DOHH2 (cell line): ENCODE measurements around the gene WDR33.

Experiments used
- H3F3A ChIP-seq: fragments of 200-600 bp; sonication (generic), shearing (Covaris generic); 2 replicates; pipeline ENCODE4 v1.6.0; 2016; ENCODE audit warnings: antibody characterized with exemption, mild to moderate bottlenecking; ENCODE audit not compliant: control insufficient read depth, insufficient read depth
- H3K27ac ChIP-seq: fragments of 200-600 bp; sonication (generic); 2 replicates; pipeline ENCODE4 v1.5.1; 2014; ENCODE audit warnings: low read depth, mild to moderate bottlenecking, low read length, moderate library complexity
- H3K27me3 ChIP-seq: fragments of 200-600 bp; sonication (generic); 2 replicates; pipeline ENCODE4 v1.6.1; 2014; ENCODE audit warnings: mild to moderate bottlenecking, low read length, mixed read lengths; ENCODE audit not compliant: control insufficient read depth
- H3K36me3 ChIP-seq: fragments of 200-600 bp; sonication (generic); 2 replicates; pipeline ENCODE4 v1.6.1; 2014; ENCODE audit warnings: mild to moderate bottlenecking, low read length, moderate library complexity, mixed read lengths; ENCODE audit not compliant: control insufficient read depth
- H3K4me1 ChIP-seq: fragments of 200-600 bp; sonication (generic); 2 replicates; pipeline ENCODE4 v1.6.1; 2014; ENCODE audit warnings: mild to moderate bottlenecking, low read length, mixed read lengths; ENCODE audit not compliant: control insufficient read depth
- H3K4me2 ChIP-seq: fragments of 200-600 bp; sonication (generic); 2 replicates; pipeline ENCODE4 v1.6.0; 2014; ENCODE audit warnings: mild to moderate bottlenecking, low read length, moderate library complexity
- H3K4me3 ChIP-seq: fragments of 200-600 bp; sonication (generic); 2 replicates; pipeline ENCODE4 v1.5.1; 2014; ENCODE audit warnings: mild to moderate bottlenecking, low read length, mixed read lengths
- H3K79me2 ChIP-seq: fragments of 200-600 bp; sonication (generic); 2 replicates; pipeline ENCODE4 v1.6.1; 2014; ENCODE audit warnings: mild to moderate bottlenecking, low read length, mixed read lengths; ENCODE audit not compliant: control insufficient read depth
- H3K9me2 ChIP-seq: fragments of 200-600 bp; sonication (generic); replicated peaks from 2 replicates; pipeline ENCODE4 v1.6.1; 2014; ENCODE audit warnings: mild to moderate bottlenecking, low read length, mixed read lengths; ENCODE audit not compliant: control insufficient read depth
- H3K9me3 ChIP-seq: fragments of 200-600 bp; sonication (generic); 2 replicates; pipeline ENCODE4 v1.6.1; 2014; ENCODE audit warnings: antibody characterized with exemption, low read length, mixed read lengths; ENCODE audit not compliant: control insufficient read depth, insufficient read depth
- H4K20me1 ChIP-seq: fragments of 200-600 bp; sonication (generic); 2 replicates; pipeline ENCODE4 v1.6.0; 2014; ENCODE audit warnings: low read depth, mild to moderate bottlenecking, antibody characterized with exemption, low read length, moderate library complexity; ENCODE audit not compliant: control insufficient read depth, insufficient read depth
- EZH2phosphoT487 ChIP-seq: fragments of 200-600 bp; sonication (generic); IDR thresholded peaks from 2 replicates; pipeline ENCODE4 v1.6.1; 2017; ENCODE audit warnings: borderline replicate concordance, mild to moderate bottlenecking, antibody characterized with exemption, low read length, moderate library complexity, mixed read lengths
- TF ChIP-seq, protein P1 (sequence below): fragments of 200-600 bp; sonication (generic); IDR thresholded peaks from one replicate; pipeline ENCODE4 v1.5.1; 2014; ENCODE audit warnings: antibody characterized with exemption, mild to moderate bottlenecking, low read depth, low read length; ENCODE audit not compliant: poor library complexity, severe bottlenecking

WDR33 gene

DNA sequence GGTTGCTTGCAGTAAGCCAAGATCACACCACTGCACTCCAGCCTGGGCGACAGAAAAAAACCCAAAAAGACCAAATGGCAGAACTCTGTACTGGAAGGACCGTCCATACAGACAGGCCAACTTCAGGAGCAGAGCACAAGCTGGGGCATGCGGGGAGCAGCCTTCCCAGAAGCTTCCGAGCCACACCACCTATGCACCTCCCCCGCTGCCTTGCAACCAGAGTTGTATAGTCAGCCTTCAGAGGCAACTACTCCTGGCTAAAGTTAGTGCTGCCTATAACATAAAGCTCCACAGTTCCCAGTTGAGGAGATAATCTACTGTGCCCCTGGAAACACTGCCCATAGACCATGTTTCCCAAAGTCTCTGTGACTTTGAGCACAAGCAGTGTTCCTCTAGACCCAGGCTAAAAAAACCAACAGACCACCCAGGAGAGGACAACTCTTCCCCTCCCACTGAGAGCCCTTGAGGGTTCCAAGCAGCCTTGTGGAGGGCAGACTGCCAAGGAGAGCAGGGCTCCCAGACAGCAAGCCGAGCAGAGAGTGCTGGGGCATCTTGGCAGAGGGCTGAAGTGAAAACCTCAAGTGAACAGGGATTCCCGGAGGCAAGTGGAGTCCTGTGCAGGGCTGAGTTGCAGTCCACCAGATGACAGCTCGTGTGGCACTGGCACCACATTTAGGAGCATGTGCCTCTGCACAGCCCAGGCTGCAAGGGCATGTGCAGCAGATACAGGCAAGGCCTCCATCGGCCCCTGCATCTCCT lies 102.9 kb downstream of the WDR33 start:
- no peak for TF ChIP-seq EZH2phosphoT487
- TF ChIP-seq, protein P1, sequence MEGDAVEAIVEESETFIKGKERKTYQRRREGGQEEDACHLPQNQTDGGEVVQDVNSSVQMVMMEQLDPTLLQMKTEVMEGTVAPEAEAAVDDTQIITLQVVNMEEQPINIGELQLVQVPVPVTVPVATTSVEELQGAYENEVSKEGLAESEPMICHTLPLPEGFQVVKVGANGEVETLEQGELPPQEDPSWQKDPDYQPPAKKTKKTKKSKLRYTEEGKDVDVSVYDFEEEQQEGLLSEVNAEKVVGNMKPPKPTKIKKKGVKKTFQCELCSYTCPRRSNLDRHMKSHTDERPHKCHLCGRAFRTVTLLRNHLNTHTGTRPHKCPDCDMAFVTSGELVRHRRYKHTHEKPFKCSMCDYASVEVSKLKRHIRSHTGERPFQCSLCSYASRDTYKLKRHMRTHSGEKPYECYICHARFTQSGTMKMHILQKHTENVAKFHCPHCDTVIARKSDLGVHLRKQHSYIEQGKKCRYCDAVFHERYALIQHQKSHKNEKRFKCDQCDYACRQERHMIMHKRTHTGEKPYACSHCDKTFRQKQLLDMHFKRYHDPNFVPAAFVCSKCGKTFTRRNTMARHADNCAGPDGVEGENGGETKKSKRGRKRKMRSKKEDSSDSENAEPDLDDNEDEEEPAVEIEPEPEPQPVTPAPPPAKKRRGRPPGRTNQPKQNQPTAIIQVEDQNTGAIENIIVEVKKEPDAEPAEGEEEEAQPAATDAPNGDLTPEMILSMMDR = no peak
- no peaks in the 10 kb centered on the region for H3K9me3 ChIP-seq
- no peak overlapping the region for H3K4me2 ChIP-seq
- no peaks in the 10 kb centered on the region for H4K20me1 ChIP-seq
- H3K27ac ChIP-seq = no peak overlapping the region
- peaks cover 22% of the 10 kb centered on the region for H3K79me2 ChIP-seq
- H3K36me3 ChIP-seq = peaks cover 81% of the 10 kb centered on the region
- no peak overlapping the region for H3K4me3 ChIP-seq
- no peaks in the 10 kb centered on the region for H3K27me3 ChIP-seq
- H3K9me2 ChIP-seq = no peaks in the 10 kb centered on the region
- H3K4me1 ChIP-seq = peaks cover 16% of the 10 kb centered on the region
- peaks cover 18% of the 10 kb centered on the region for H3F3A ChIP-seq

DNA sequence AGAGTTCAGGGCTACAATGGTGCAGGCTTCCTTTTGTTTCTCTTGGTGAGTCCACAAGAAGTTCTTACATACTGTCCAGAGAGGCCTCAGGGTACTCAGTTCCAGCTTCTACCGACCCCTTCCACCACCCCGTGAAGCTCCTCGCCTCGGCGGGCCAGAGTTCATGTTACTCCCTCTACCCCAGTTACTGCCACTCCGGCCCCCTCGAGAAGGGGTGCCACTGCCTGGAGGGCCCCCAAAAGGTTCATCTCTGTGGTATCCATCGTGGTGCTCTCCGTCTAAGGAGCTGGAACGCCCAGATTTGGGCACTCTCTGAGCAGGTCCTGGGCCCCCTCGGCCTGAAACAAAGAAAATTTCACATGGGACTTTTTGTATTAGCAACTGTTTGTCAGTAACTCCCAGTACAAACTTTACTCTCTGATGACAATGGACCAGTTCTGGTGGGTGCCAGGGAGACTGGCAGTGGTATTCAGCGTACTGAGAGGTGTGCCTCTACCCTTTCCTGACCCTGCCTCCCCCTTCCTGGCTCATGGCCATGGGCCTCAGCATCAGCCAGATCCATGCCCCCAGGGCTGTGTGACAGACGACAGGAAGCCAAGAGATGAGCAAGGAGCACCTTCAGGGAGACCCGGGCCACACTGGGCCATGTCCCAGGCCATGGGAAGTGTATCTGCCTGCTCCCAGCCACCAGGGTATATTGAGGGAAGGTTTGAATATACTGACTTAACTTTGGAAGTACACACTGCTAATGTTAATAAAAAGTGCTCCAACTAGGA lies 104.6 kb downstream of the WDR33 start:
- peaks cover 83% of the 10 kb centered on the region for H3K36me3 ChIP-seq

DNA sequence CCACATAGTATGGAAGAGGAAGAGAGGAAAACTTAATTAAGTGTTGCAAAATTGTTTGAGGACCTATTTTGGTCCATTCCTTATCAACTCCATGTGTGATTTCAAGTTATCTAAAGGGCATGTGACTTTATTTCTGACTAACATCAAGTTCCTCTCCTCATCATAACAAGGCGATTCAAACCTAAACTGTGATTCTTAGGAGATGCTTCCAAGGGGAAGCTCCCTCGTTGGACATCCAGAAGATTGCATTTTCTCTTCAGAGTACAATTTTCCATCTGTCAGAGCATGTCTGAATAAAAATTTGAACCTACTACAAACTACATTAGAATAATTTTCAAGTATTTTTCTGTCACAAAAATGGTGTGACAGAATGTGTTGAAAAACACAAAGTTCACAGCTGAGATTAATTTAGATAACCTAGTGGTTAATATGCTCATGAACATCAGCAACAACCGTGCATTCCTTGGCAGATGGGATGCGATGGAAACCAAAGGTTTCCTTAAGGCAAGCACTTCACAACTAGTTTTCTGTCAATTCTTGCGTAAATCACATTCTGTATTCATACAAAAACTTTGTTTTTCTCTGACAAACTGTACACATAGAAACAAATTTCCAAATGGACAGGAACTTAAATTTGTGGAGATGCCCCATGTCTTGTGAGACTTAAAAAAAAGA lies 105.4 kb downstream of the WDR33 start:
- no peak overlapping the region for H3K4me3 ChIP-seq

More for the DNA sequence above, 104.6 kb downstream of the WDR33 start:
- Histone ChIP-seq H3K27me3 (no peaks in the 10 kb centered on the region), H3K9me2 (no peaks in the 10 kb centered on the region), H4K20me1 (peaks cover 6% of the 10 kb centered on the region; the same call in 1 of the 2 replicates), H3K4me1 (peaks cover 26% of the 10 kb centered on the region), H3F3A (peaks cover 23% of the 10 kb centered on the region), H3K4me3 (no peak overlapping the region), H3K79me2 (peaks cover 33% of the 10 kb centered on the region), H3K4me2 (no peak overlapping the region), H3K9me3 (no peaks in the 10 kb centered on the region), H3K27ac (no peak overlapping the region)
- TF ChIP-seq, protein P1 = no peak
- TF ChIP-seq EZH2phosphoT487 = no peak

More for the DNA sequence above, 105.4 kb downstream of the WDR33 start:
- TF ChIP-seq EZH2phosphoT487 = no peak
- TF ChIP-seq, protein P1 = no peak
- no peaks in the 10 kb centered on the region for H3K9me3 ChIP-seq
- no peaks in the 10 kb centered on the region for H3K27me3 ChIP-seq
- peaks cover 78% of the 10 kb centered on the region for H3K36me3 ChIP-seq
- peaks cover 6% of the 10 kb centered on the region; the same call in 1 of the 2 replicates for H4K20me1 ChIP-seq
- H3K4me2 ChIP-seq = no peak overlapping the region
- peaks cover 23% of the 10 kb centered on the region for H3F3A ChIP-seq
- H3K9me2 ChIP-seq = no peaks in the 10 kb centered on the region
- H3K79me2 ChIP-seq = peaks cover 33% of the 10 kb centered on the region
- peaks cover 31% of the 10 kb centered on the region for H3K4me1 ChIP-seq
- no peak overlapping the region for H3K27ac ChIP-seq
